CD4-positive, alpha-beta T cell treated with Interleukin-21 for 1 hour (primary cell): ENCODE results near the gene CFDP1.

ENCODE experiments used
- DNase-seq: peaks from one replicate; pipeline ENCODE4 v3.0.0-alpha.2; 2020

Gene CFDP1

DNA sequence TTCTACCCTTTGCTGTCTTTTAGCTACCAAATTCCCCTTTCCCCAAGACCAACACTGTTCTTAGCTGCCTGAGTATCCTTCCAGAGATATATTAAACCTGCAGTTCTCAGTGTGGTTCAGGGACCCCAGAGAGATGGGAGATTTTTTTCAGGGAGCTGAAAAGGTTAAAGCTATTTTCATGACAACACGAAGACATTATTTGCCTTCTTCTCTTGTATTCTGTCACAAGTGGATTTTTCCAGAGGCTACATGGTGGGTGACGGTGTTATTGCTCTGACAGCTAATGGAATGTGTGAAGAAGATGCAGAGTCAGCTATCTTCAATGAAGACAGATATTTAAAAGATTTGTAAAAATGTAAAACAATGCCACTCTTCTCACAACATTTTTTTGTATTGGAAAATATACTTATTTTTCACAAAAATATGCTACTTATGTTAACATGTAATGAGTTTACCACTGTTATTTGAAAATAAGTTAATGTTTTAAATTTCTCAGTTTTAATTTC is 69.0 kb downstream of the CFDP1 start:
- no peak for DNase-seq

DNA sequence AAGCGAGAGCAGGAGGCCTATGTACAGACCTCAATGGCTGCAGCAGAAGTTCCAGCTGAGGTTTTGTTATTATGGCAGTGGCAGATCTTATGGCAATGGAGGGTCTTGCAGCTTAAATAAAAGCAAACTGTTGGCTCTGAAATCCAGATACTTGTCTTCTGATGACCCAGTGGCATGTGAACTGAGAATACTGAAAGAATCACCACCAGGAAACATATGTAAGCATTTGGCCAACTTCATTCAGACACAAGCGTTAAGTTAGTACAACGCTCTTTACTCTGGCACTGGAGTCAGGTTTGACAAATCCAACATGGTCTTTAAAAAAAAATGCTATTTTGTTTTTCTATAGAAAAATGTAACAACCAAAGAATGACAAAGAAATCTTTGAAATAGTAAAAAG is 70.5 kb downstream of the CFDP1 start:
- no peak for DNase-seq

GRCh38 chr16:75361936-75362335 is 71.4 kb downstream of the CFDP1 start:
- no peak for DNase-seq

DNA sequence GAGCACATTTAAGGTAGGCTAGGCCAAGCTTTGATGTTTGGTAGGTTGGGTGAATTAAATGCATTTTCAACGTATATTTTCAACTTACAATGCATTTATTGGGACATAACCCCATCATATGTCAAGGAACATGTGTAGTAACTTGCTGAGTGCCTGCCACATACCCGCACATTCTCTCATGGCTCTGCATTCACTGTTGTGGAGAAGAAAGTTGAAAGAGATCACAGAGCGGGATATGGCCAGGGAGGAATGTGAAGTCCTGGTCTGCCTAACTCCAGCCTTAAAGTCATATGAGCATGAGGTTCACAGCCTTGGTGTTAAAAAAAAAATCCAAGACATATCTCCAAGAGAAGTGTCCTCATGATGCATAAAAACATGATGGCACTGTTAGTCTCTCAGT is 79.1 kb downstream of the CFDP1 start:
- DNase-seq: no peak

DNA sequence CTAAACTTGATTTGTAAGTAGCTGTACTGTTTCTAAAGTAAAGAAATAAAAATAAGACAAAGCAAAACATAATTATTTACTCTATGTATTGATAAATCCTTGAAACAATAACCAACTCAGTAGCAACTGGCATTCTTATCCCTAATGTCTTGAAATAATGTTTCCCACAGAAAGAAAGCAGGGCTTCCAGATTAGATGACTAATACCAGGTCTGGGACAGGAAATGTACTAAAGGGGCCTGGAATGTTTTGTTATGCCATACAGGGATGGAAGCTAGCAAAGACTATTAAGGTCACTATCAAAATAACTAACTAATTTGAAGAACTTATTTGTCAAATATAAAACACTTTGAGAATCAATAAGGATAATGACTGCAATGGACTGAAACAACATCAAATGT is 82.1 kb downstream of the CFDP1 start:
- no peak for DNase-seq

DNA sequence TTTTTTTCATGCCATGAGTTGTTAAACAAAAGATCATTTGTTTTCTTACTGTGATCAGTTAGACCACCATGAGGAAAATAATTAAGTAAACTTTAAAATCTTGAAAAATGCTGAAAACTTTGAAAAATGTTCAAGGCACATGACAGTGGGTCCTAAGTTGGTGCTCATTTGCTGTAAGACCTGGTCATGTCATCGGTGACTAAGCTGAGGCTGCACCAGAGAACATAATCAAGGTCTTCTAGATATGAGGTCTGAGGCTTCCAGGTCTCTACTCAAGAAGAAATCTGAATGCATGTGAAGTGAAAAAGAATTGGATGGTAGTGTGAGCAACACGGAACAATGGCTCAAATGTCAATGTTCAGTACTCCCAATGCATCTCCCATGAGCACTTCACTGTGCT is 87.6 kb downstream of the CFDP1 start:
- DNase-seq: no peak

GRCh38 chr16:75343941-75344340 is 89.4 kb downstream of the CFDP1 start:
- DNase-seq: no peak

DNA sequence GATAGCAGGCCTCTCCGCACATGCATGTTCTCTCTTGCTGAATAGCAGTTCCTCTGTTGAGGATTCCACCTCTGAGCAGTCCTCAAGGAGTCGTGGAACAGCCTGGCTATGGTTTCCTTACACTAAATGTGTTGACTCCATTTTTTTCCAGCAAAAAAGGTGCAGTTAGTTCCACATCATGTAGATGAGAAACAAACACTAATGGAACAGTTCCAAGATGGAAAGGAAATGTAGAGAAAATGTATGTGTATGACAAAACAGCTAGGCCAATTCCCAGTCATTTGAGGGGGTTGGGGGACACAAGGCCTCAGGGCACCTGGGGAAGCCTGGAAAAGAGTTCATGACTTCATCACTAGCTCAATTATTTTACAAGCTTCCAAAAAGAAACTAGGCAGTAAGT is 90.0 kb downstream of the CFDP1 start:
- no peak for DNase-seq

GRCh38 chr16:75342308-75342811 is 90.9 kb downstream of the CFDP1 start:
- DNase-seq: no peak

GRCh38 chr16:75341564-75342307 is 91.6 kb downstream of the CFDP1 start:
- DNase-seq: no peak

- DNase-seq: no peak
Measured at GRCh38 chr16:75340741-75341491, 92.4 kb downstream of the CFDP1 start.

- no peak for DNase-seq
Measured at GRCh38 chr16:75337430-75337829, 95.9 kb downstream of the CFDP1 start.

- no peak for DNase-seq
Measured at GRCh38 chr16:75336521-75336920, 96.8 kb downstream of the CFDP1 start.

GRCh38 chr16:75333721-75334163 is 99.6 kb downstream of the CFDP1 start:
- DNase-seq: no peak

GRCh38 chr16:75329943-75330342 is 103.4 kb downstream of the CFDP1 start:
- DNase-seq: no peak

DNA sequence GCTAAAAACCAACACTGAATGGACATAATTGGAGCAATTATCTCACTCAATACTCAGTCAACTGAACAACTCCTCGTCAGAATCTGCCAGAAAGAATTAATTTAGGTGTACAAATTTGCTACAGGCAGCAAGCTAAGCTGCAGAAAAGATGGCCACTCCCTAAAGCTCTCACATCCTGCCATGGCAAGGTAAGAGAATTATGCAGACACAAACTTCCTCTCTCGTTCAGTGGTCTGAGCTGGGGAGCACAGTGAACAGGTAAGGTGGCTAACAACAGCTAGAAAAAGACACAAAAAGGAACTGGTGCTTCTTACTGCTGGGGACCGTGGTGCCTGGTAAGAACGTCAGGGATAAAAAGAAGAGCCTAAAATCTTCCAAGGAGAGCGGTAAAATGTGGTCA is 107.0 kb downstream of the CFDP1 start:
- no peak for DNase-seq

- no peak for DNase-seq
Measured at GRCh38 chr16:75323933-75324332, 109.4 kb downstream of the CFDP1 start.

- no peak for DNase-seq
Measured at GRCh38 chr16:75323198-75323597, 110.1 kb downstream of the CFDP1 start.

GRCh38 chr16:75322740-75323139 is 110.6 kb downstream of the CFDP1 start:
- no peak for DNase-seq

GRCh38 chr16:75320435-75320834 is 112.9 kb downstream of the CFDP1 start:
- DNase-seq: no peak

DNA sequence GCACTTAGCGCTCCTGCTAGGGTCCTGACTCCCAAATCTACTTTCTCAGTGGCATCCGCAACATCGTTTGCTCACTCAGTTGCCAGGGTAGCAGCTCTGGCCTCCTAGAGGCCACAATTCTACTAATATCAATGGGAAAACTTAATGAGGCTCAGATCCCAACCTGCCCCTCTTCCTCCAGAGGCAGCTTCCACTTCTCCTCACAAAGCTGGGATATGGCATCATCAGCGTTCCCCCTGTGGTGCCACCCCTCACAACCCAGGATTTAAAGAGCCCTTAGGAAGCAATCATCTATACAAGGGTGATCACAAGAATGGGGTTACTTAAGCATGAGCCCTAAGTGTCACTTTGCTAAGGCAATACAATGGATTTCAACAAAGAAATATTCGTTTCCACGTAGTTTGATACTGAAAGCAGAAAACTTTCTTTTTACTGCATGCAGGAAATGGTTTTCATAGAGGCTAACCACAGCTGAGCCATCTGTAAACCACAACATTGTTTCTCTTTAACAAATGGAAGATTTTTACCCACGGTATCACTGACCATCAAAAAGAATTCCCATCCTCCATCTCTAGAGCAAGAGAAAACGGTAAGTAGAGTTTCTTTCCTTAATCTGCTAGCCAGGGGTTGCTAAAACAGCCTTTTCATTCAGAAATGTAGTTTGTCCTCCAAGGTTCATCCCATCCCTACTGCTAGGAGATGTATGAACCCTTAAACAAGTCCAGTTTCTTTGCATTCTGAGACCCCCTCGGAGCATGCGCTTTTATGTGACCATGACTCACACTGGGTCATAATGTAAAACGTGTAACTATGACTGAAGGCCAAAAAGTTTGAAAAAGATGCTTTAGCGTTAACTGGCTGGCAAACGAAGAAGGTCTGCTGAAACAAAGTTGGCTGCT is 113.5 kb downstream of the CFDP1 start:
- peak; percentile 23 for DNase-seq

- DNase-seq: no peak
Measured at GRCh38 chr16:75318737-75319136, 114.6 kb downstream of the CFDP1 start.

DNA sequence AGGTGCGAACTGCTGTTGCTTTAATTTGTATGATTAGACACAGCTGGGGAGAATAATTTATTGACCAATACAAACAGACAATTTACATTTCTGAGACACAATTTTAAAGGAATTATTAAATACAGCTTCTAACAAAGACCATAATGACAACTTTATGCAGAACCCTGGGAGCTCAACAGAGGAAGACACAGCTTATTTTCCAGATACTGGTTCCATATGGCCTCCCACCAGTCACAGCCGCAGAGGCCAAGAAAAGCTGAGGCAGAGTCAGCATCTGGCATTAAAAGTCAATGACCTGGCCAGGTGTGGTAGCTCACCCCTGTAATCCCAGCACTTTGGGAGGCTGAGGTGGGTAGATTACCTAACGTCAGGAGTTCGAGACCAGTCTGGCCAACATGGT is 115.8 kb downstream of the CFDP1 start:
- DNase-seq: no peak
